ENCODE data around the gene PRIM2. TPM values are rescaled to one million over a fixed set of nuclear protein-coding genes. Genes with fewer than 3 reads are reported as not detected.
"Not testable (repeated sequence)": the region's sequence is repeated elsewhere in the genome, so short reads cannot be mapped to it uniquely, and the experiment has no call there.

Gene PRIM2
- total RNA-seq, 1 experiment from 2014 or later = 9.7 TPM

- BruUV-seq (replicated peaks) = no TSS peak
- Mint-ChIP-seq H3K27me3 (ENCODE audit: insufficient read depth, unreplicated experiment) (no peaks in the 10 kb centered on the region), H3K4me1 (ENCODE audit: insufficient read depth, unreplicated experiment) (peaks cover 9% of the 10 kb centered on the region), H3K27ac (ENCODE audit: low read depth, unreplicated experiment) (no peak overlapping the region), H3K36me3 (ENCODE audit: insufficient read depth, unreplicated experiment) (no peaks in the 10 kb centered on the region), H3K4me3 (ENCODE audit: unreplicated experiment) (no peak overlapping the region), H3K9me3 (ENCODE audit: unreplicated experiment) (no peaks in the 10 kb centered on the region)
- TF ChIP-seq, protein P1, sequence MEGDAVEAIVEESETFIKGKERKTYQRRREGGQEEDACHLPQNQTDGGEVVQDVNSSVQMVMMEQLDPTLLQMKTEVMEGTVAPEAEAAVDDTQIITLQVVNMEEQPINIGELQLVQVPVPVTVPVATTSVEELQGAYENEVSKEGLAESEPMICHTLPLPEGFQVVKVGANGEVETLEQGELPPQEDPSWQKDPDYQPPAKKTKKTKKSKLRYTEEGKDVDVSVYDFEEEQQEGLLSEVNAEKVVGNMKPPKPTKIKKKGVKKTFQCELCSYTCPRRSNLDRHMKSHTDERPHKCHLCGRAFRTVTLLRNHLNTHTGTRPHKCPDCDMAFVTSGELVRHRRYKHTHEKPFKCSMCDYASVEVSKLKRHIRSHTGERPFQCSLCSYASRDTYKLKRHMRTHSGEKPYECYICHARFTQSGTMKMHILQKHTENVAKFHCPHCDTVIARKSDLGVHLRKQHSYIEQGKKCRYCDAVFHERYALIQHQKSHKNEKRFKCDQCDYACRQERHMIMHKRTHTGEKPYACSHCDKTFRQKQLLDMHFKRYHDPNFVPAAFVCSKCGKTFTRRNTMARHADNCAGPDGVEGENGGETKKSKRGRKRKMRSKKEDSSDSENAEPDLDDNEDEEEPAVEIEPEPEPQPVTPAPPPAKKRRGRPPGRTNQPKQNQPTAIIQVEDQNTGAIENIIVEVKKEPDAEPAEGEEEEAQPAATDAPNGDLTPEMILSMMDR (IDR thresholded peaks at IDR 0.05; ENCODE audit: unreplicated experiment) = no peak
- intact Hi-C loops (cut with micrococcal nuclease) = no loop called here
- ChIA-PET CTCF (no interaction called here), POLR2A (no interaction called here)
- no peak for DNase-seq (ENCODE audit: unreplicated experiment)
Observed at GRCh38 chr6:57435475-57436160, 118.2 kb downstream of the PRIM2 start.

- H3K36me3 Mint-ChIP-seq (ENCODE audit: insufficient read depth, unreplicated experiment); H3K27me3 Mint-ChIP-seq (ENCODE audit: insufficient read depth, unreplicated experiment); CTCF ChIA-PET; POLR2A ChIA-PET; H3K27ac Mint-ChIP-seq (ENCODE audit: low read depth, unreplicated experiment); H3K4me3 Mint-ChIP-seq (ENCODE audit: unreplicated experiment); BruUV-seq (replicated peaks); H3K9me3 Mint-ChIP-seq (ENCODE audit: unreplicated experiment); intact Hi-C loops (cut with micrococcal nuclease); DNase-seq (ENCODE audit: unreplicated experiment): not testable (repeated sequence)
- peaks cover 11% of the 10 kb centered on the region for H3K4me1 Mint-ChIP-seq (ENCODE audit: insufficient read depth, unreplicated experiment)
Observed at GRCh38 chr6:57440735-57441134, 123.3 kb downstream of the PRIM2 start.

DNA sequence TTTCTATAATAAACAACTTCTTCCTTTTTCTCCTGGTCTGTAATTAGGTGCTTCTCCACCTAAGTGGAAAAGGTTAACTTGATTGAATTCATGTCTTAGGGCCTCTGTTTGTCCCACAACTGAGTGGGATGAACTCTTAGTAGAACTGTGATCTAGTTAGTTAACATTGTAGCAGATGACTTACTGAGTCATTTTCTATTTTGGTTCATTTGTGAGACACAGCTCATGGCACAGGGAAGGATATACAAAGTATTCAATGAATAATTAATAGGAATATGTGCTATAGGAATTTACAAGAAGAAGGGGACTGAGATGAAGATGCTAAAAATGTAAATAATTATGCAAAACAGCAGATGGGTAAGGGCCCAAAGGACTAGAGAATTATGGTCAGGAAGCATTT is 124.7 kb downstream of the PRIM2 start:
- DNase-seq (ENCODE audit: unreplicated experiment); H3K27me3 Mint-ChIP-seq (ENCODE audit: insufficient read depth, unreplicated experiment); H3K9me3 Mint-ChIP-seq (ENCODE audit: unreplicated experiment); CTCF ChIA-PET; H3K4me3 Mint-ChIP-seq (ENCODE audit: unreplicated experiment); intact Hi-C loops (cut with micrococcal nuclease); H3K27ac Mint-ChIP-seq (ENCODE audit: low read depth, unreplicated experiment); BruUV-seq (replicated peaks); H3K36me3 Mint-ChIP-seq (ENCODE audit: insufficient read depth, unreplicated experiment); POLR2A ChIA-PET: not testable (repeated sequence)
- H3K4me1 Mint-ChIP-seq (ENCODE audit: insufficient read depth, unreplicated experiment) = peaks cover 11% of the 10 kb centered on the region

DNA sequence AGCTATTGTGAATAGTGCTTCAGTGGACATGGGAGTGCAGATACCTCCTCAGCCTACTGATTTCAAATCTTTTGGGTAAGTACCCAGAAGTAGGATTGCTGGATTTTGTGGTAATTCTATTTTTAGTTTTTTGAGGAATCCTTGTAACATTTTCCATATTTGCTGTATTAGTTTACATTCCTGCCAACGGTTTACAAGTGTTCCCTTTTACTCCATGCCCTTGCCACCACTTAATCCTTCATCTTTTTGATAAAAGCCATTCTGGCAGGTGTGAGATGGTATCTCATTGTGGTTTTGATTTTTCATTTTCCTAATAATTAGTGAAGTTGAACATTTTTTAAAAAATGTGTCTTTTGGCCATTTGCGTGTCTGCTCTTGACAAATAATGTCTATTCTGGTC is 125.8 kb downstream of the PRIM2 start:
- H3K36me3 Mint-ChIP-seq (ENCODE audit: insufficient read depth, unreplicated experiment); BruUV-seq (replicated peaks); H3K4me3 Mint-ChIP-seq (ENCODE audit: unreplicated experiment); H3K9me3 Mint-ChIP-seq (ENCODE audit: unreplicated experiment); H3K27ac Mint-ChIP-seq (ENCODE audit: low read depth, unreplicated experiment); intact Hi-C loops (cut with micrococcal nuclease); POLR2A ChIA-PET; DNase-seq (ENCODE audit: unreplicated experiment); H3K27me3 Mint-ChIP-seq (ENCODE audit: insufficient read depth, unreplicated experiment); CTCF ChIA-PET: not testable (repeated sequence)
- H3K4me1 Mint-ChIP-seq (ENCODE audit: insufficient read depth, unreplicated experiment) = peaks cover 11% of the 10 kb centered on the region

DNA sequence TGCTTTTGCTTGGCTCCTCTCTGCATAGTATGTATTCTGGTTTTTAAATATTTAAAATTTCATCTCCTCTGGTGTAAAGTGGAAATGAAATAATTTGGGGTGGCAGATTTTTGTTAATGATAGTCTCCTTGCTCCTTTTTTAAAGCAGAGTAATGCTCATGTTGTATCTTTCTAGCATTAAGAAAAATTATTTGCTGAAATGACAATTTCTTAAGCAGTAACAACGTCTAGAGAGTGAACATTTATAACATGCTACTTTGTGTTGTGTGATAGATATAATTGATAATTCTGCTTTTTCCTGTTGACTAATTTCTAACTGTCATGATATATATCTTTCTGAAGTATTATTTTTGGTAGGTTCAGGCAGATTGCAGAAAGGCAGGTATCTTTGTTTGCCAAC is 127.4 kb downstream of the PRIM2 start:
- H3K4me3 Mint-ChIP-seq (ENCODE audit: unreplicated experiment); intact Hi-C loops (cut with micrococcal nuclease); H3K27me3 Mint-ChIP-seq (ENCODE audit: insufficient read depth, unreplicated experiment); BruUV-seq (replicated peaks); POLR2A ChIA-PET; CTCF ChIA-PET; H3K27ac Mint-ChIP-seq (ENCODE audit: low read depth, unreplicated experiment); DNase-seq (ENCODE audit: unreplicated experiment); H3K36me3 Mint-ChIP-seq (ENCODE audit: insufficient read depth, unreplicated experiment); H3K9me3 Mint-ChIP-seq (ENCODE audit: unreplicated experiment): not testable (repeated sequence)
- peaks cover 11% of the 10 kb centered on the region for H3K4me1 Mint-ChIP-seq (ENCODE audit: insufficient read depth, unreplicated experiment)

- H3K4me3 Mint-ChIP-seq (ENCODE audit: unreplicated experiment); CTCF ChIA-PET; H3K27ac Mint-ChIP-seq (ENCODE audit: low read depth, unreplicated experiment); H3K9me3 Mint-ChIP-seq (ENCODE audit: unreplicated experiment); POLR2A ChIA-PET; intact Hi-C loops (cut with micrococcal nuclease); H3K27me3 Mint-ChIP-seq (ENCODE audit: insufficient read depth, unreplicated experiment); DNase-seq (ENCODE audit: unreplicated experiment); BruUV-seq (replicated peaks); H3K36me3 Mint-ChIP-seq (ENCODE audit: insufficient read depth, unreplicated experiment): not testable (repeated sequence)
- H3K4me1 Mint-ChIP-seq (ENCODE audit: insufficient read depth, unreplicated experiment) = peaks cover 11% of the 10 kb centered on the region
Observed at GRCh38 chr6:57445379-57445778, 127.9 kb downstream of the PRIM2 start.

GRCh38 chr6:57445790-57446468 is 128.5 kb downstream of the PRIM2 start:
- peaks cover 11% of the 10 kb centered on the region for H3K4me1 Mint-ChIP-seq (ENCODE audit: insufficient read depth, unreplicated experiment)
- H3K36me3 Mint-ChIP-seq (ENCODE audit: insufficient read depth, unreplicated experiment); intact Hi-C loops (cut with micrococcal nuclease); H3K27me3 Mint-ChIP-seq (ENCODE audit: insufficient read depth, unreplicated experiment); H3K9me3 Mint-ChIP-seq (ENCODE audit: unreplicated experiment); POLR2A ChIA-PET; CTCF ChIA-PET; H3K27ac Mint-ChIP-seq (ENCODE audit: low read depth, unreplicated experiment); H3K4me3 Mint-ChIP-seq (ENCODE audit: unreplicated experiment); BruUV-seq (replicated peaks); DNase-seq (ENCODE audit: unreplicated experiment): not testable (repeated sequence)

DNA sequence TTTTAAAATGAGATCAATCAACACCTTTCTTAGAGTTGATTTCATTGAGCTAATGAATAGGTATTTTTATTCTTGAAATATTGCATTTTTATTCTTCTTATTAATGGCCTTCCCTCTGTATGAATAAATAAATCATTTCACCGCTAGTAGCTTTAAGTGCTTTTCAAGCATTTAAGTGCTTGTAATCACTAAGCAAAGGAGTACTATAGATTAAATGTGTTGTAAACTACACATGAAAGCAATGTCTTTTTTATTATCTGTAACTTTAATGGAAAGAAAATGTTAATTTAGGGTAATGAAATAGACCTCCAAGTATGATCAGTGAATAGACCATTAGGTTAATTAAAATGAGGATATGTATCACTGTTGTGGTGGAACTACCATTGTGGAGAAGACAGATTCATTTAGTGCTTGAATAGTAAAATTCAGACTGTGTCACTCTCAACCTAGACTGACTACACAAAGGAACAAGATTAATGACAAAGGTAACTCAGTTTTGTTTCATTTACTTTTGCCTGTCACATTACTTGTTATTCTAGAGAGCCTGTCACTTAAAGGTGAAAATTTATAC is 132.2 kb downstream of the PRIM2 start:
- H3K27me3 Mint-ChIP-seq (ENCODE audit: insufficient read depth, unreplicated experiment); CTCF ChIA-PET; intact Hi-C loops (cut with micrococcal nuclease); H3K9me3 Mint-ChIP-seq (ENCODE audit: unreplicated experiment); POLR2A ChIA-PET; DNase-seq (ENCODE audit: unreplicated experiment); H3K36me3 Mint-ChIP-seq (ENCODE audit: insufficient read depth, unreplicated experiment); H3K4me3 Mint-ChIP-seq (ENCODE audit: unreplicated experiment); BruUV-seq (replicated peaks); H3K27ac Mint-ChIP-seq (ENCODE audit: low read depth, unreplicated experiment); H3K4me1 Mint-ChIP-seq (ENCODE audit: insufficient read depth, unreplicated experiment): not testable (repeated sequence)
